Stimulated activated CD4-positive, alpha-beta T cell treated with anti-CD3 and anti-CD28 coated beads, Interleukin-4, amount 100 ng/mL, for 24 hours (primary cell): ENCODE results near the gene KCNH6.

Experiments
- DNase-seq: peaks from one replicate; pipeline ENCODE4 v3.0.0-alpha.2; 2020

Gene KCNH6

GRCh38 chr17:63564562-63564961 lies 41.4 kb downstream of the KCNH6 start:
- DNase-seq, result no peak

- DNase-seq, result no peak
These were observed 44.1 kb downstream of the KCNH6 start for GRCh38 chr17:63567229-63567628.

GRCh38 chr17:63568563-63568962 lies 45.4 kb downstream of the KCNH6 start:
- no peak for DNase-seq

GRCh38 chr17:63571632-63572310 lies 48.6 kb downstream of the KCNH6 start:
- no peak for DNase-seq

GRCh38 chr17:63573634-63574033 lies 50.5 kb downstream of the KCNH6 start:
- DNase-seq, result no peak

DNA sequence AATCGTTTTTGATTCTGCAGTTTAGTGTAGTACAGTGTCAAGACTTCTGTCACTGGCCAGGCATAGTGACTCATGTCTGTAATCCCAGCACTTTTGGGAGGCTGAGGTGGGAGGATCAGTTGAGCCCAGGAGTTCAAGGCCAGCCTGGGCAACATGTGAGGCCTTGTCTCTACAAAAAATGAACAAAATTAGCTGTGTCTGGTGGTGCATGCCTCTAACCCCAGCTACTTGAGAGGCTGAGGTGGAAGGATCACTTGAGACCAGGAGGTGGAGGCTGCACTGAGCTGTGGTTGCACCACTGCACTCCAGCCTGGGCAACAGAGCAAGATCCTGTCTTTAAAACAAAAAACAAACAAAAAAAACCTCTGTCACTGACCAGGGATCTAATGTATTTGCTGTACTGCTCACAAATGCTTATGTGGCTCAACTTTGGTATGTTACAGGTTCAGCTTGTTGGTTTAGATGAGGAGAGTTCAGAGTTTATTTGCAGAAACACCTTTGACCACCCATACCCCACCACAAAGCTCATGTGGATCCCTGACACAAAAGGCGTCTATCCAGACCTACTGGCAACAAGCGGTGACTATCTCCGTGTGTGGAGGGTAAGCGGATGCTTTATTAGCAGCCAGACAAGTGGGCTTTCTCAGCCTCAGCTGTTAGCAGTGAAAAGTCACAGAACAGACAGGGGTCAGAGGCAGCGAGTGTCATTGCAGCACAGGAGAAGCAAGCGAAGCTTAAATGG lies 55.0 kb downstream of the KCNH6 start:
- DNase-seq, result no peak

DNA sequence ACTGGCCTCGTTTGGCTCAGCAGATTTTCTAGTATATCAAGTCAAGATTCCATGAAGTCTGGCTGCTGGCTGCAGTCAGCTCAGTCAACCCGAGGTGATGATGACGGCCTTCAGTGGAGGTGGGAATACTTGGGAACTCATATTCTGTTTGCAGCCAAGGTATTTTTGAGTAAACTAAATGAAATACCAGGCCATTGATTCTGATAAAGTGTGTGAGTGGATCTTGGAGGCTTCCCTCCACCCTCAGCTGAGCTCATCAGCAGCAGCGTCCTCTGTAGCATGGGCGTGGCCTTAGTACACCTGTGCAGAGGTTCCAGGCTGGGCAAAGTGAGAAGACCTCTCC lies 55.6 kb downstream of the KCNH6 start:
- no peak for DNase-seq

DNA sequence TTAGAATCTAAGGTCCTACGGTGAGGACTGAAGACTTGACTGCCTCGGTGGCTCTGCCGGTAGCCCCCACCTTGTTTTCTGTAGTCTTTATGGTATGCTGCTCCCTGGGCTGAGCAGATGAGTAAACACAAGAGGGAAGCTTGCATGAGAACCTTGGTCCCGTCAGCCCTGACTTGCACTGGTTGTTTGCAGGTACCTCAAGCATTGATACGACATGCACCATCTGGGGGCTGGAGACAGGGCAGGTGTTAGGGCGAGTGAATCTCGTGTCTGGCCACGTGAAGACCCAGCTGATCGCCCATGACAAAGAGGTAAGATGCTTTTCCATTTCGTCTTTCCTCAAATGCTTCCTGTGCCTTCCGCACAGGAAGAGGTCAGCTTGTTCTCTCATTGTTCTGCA lies 56.5 kb downstream of the KCNH6 start:
- no peak for DNase-seq

GRCh38 chr17:63587770-63588169 lies 64.6 kb downstream of the KCNH6 start:
- no peak for DNase-seq

- no peak for DNase-seq
These were observed 65.6 kb downstream of the KCNH6 start for GRCh38 chr17:63588797-63589196.

DNA sequence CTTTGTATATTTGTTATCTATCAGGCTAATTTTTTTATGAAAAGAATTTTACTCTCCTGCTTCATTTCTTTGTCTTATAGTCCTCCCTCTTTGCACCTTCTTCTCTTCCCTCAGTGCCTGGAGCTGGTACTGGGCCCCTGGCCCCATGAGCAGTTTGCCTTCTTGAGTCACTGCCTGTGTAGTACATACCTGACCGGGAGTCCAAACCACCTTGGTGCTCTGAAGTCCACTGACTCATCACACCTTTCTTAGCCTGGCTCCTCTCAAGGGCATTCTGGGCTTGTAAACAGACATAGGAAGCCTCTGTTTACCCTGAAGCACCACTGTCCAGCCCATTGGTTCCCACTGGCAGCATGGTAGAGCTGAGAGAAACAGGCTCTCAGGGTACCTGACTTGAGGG lies 66.5 kb downstream of the KCNH6 start:
- no peak for DNase-seq

DNA sequence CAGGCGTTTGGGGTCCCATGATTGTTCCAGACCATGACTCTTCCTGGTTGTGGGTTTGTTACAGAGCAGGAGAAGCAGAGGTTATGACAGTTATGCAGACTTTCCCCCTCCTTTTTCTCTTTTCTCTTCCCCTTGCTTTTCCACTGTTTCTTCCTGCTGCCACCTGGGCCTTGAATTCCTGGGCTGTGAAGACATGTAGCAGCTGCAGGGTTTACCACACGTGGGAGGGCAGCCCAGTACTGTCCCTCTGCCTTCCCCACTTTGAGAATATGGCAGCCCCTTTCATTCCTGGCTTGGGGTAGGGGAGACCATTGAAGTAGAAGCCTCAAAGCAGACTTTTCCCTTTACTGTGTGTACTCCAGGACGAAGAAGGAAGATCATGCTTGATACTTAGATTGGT lies 69.6 kb downstream of the KCNH6 start:
- no peak for DNase-seq

DNA sequence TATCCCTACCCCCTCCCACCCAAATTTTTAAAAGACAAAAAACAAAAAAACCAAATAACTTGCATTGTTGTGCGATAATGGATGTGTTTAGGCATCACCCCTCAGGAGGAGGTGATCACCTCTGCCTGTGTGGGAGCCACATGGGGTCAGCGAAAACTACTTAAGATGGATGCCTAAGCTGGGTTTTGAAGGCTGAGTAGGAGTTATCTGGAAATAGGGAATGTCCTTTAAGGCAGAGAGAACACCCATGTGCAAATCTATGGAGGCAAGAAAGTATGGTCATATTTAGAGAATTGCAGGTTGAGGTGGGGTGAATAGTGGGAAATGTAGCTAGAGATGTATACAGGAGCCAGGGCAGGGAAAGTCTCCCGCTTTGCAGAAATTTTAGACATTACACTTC lies 72.0 kb downstream of the KCNH6 start:
- DNase-seq, result no peak
